ENCODE data around the gene SLC13A1.
"Not testable (repeated sequence)": the region's sequence is repeated elsewhere in the genome, so short reads cannot be mapped to it uniquely, and the experiment has no call there.

DNA sequence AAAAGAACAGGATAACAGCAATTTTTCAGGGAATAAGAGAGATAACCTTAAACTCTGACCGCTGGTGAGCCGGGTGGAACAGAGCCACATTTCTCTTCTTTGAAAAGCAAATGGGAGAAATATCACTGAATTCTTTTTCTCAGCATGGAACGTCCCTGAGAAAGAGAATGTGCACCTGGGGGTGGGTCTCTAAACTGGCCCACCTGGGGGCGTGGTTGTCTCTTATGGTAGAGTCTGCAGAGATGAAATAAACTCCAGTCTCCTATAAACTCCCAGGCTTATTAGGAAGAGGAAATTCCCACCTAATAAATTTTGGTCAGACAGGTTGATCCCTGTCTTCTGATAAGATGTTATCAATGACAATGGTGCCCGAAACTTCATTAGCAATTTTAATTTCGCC lies 27.9 kb upstream of the SLC13A1 start:
- TF ChIP-seq, protein P1, sequence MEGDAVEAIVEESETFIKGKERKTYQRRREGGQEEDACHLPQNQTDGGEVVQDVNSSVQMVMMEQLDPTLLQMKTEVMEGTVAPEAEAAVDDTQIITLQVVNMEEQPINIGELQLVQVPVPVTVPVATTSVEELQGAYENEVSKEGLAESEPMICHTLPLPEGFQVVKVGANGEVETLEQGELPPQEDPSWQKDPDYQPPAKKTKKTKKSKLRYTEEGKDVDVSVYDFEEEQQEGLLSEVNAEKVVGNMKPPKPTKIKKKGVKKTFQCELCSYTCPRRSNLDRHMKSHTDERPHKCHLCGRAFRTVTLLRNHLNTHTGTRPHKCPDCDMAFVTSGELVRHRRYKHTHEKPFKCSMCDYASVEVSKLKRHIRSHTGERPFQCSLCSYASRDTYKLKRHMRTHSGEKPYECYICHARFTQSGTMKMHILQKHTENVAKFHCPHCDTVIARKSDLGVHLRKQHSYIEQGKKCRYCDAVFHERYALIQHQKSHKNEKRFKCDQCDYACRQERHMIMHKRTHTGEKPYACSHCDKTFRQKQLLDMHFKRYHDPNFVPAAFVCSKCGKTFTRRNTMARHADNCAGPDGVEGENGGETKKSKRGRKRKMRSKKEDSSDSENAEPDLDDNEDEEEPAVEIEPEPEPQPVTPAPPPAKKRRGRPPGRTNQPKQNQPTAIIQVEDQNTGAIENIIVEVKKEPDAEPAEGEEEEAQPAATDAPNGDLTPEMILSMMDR (IDR thresholded peaks at IDR 0.05): not testable (repeated sequence)
- not testable (repeated sequence) for TF ChIP-seq EP300, POLR2AphosphoS5 (IDR thresholded peaks at IDR 0.05)
